ENCODE results near the gene SARDH. TPM values are rescaled to one million over a fixed set of nuclear protein-coding genes. Genes with fewer than 3 reads are reported as not detected.

Gene SARDH
- polyA plus RNA-seq, 2 donors = 0.20 TPM

GRCh38 chr9:133715866-133716563 lies 22.1 kb downstream of the SARDH start:
- Histone ChIP-seq H3K4me3 (ENCODE audit: low read depth in 1 of 2, low read length in 2 of 2) (no peak overlapping the region), H3K4me1 (ENCODE audit: control insufficient read depth in 2 of 2, insufficient read depth in 2 of 2, low read length in 1 of 2) (no peaks in the 10 kb centered on the region), H3K27ac (ENCODE audit: low read depth in 2 of 2, low read length in 1 of 2) (no peak overlapping the region), H3K9me3 (ENCODE audit: control insufficient read depth in 2 of 2, insufficient read depth in 1 of 2, low read depth in 1 of 2, low read length in 1 of 2) (no peaks in the 10 kb centered on the region), H3K36me3 (ENCODE audit: control insufficient read depth in 2 of 2, insufficient read depth in 2 of 2, low read length in 1 of 2) (no peaks in the 10 kb centered on the region), H3K27me3 (ENCODE audit: control insufficient read depth in 1 of 2, insufficient read depth in 2 of 2, low read length in 2 of 2) (no peaks in the 10 kb centered on the region)
- 57 to 66% methylated on average over 21 of the region's 21 CpGs for WGBS, 2 donors

- no peak overlapping the region for H3K4me3 ChIP-seq (ENCODE audit: low read depth in 1 of 2, low read length in 2 of 2)
- 70 to 73% methylated on average over 23 of the region's 23 CpGs for WGBS, 2 donors
- no peaks in the 10 kb centered on the region for H3K9me3 ChIP-seq (ENCODE audit: control insufficient read depth in 2 of 2, insufficient read depth in 1 of 2, low read depth in 1 of 2, low read length in 1 of 2)
- H3K27ac ChIP-seq (ENCODE audit: low read depth in 2 of 2, low read length in 1 of 2) = no peak overlapping the region
- no peaks in the 10 kb centered on the region for H3K36me3 ChIP-seq (ENCODE audit: control insufficient read depth in 2 of 2, insufficient read depth in 2 of 2, low read length in 1 of 2)
- no peaks in the 10 kb centered on the region for H3K4me1 ChIP-seq (ENCODE audit: control insufficient read depth in 2 of 2, insufficient read depth in 2 of 2, low read length in 1 of 2)
- H3K27me3 ChIP-seq (ENCODE audit: control insufficient read depth in 1 of 2, insufficient read depth in 2 of 2, low read length in 2 of 2) = no peaks in the 10 kb centered on the region
Measured at GRCh38 chr9:133715295-133715865, 22.8 kb downstream of the SARDH start.

GRCh38 chr9:133714606-133715294 lies 23.4 kb downstream of the SARDH start:
- WGBS, 2 donors = 78 to 79% methylated on average over 15 of the region's 15 CpGs

GRCh38 chr9:133713960-133714495 lies 24.1 kb downstream of the SARDH start:
- no peaks in the 10 kb centered on the region for H3K36me3 ChIP-seq (ENCODE audit: control insufficient read depth in 2 of 2, insufficient read depth in 2 of 2, low read length in 1 of 2)
- no peaks in the 10 kb centered on the region for H3K9me3 ChIP-seq (ENCODE audit: control insufficient read depth in 2 of 2, insufficient read depth in 1 of 2, low read depth in 1 of 2, low read length in 1 of 2)
- no peaks in the 10 kb centered on the region for H3K27me3 ChIP-seq (ENCODE audit: control insufficient read depth in 1 of 2, insufficient read depth in 2 of 2, low read length in 2 of 2)
- no peak overlapping the region for H3K4me3 ChIP-seq (ENCODE audit: low read depth in 1 of 2, low read length in 2 of 2)
- no peak overlapping the region for H3K27ac ChIP-seq (ENCODE audit: low read depth in 2 of 2, low read length in 1 of 2)
- H3K4me1 ChIP-seq (ENCODE audit: control insufficient read depth in 2 of 2, insufficient read depth in 2 of 2, low read length in 1 of 2) = no peaks in the 10 kb centered on the region
- WGBS, 2 donors = 87% methylated on average over 18 of the region's 18 CpGs

More at GRCh38 chr9:133714606-133715294, 23.4 kb downstream of the SARDH start:
- H3K36me3 ChIP-seq (ENCODE audit: control insufficient read depth in 2 of 2, insufficient read depth in 2 of 2, low read length in 1 of 2) = no peaks in the 10 kb centered on the region
- H3K4me3 ChIP-seq (ENCODE audit: low read depth in 1 of 2, low read length in 2 of 2) = no peak overlapping the region
- no peaks in the 10 kb centered on the region for H3K9me3 ChIP-seq (ENCODE audit: control insufficient read depth in 2 of 2, insufficient read depth in 1 of 2, low read depth in 1 of 2, low read length in 1 of 2)
- H3K4me1 ChIP-seq (ENCODE audit: control insufficient read depth in 2 of 2, insufficient read depth in 2 of 2, low read length in 1 of 2) = no peaks in the 10 kb centered on the region
- no peaks in the 10 kb centered on the region for H3K27me3 ChIP-seq (ENCODE audit: control insufficient read depth in 1 of 2, insufficient read depth in 2 of 2, low read length in 2 of 2)
- H3K27ac ChIP-seq (ENCODE audit: low read depth in 2 of 2, low read length in 1 of 2) = peak overlapping the region in 1 of 2 donors; percentile 13

- 74 to 76% methylated on average over 25 of the region's 25 CpGs for WGBS, 2 donors
- no peaks in the 10 kb centered on the region for H3K27me3 ChIP-seq (ENCODE audit: control insufficient read depth in 1 of 2, insufficient read depth in 2 of 2, low read length in 2 of 2)
- H3K4me3 ChIP-seq (ENCODE audit: low read depth in 1 of 2, low read length in 2 of 2) = no peak overlapping the region
- no peaks in the 10 kb centered on the region for H3K4me1 ChIP-seq (ENCODE audit: control insufficient read depth in 2 of 2, insufficient read depth in 2 of 2, low read length in 1 of 2)
- H3K9me3 ChIP-seq (ENCODE audit: control insufficient read depth in 2 of 2, insufficient read depth in 1 of 2, low read depth in 1 of 2, low read length in 1 of 2) = no peaks in the 10 kb centered on the region
- H3K36me3 ChIP-seq (ENCODE audit: control insufficient read depth in 2 of 2, insufficient read depth in 2 of 2, low read length in 1 of 2) = no peaks in the 10 kb centered on the region
- no peak overlapping the region for H3K27ac ChIP-seq (ENCODE audit: low read depth in 2 of 2, low read length in 1 of 2)
Measured at GRCh38 chr9:133713150-133713959, 24.8 kb downstream of the SARDH start.

- no peak overlapping the region for H3K4me3 ChIP-seq (ENCODE audit: low read depth in 1 of 2, low read length in 2 of 2)
- H3K27ac ChIP-seq (ENCODE audit: low read depth in 2 of 2, low read length in 1 of 2) = no peak overlapping the region
- no peaks in the 10 kb centered on the region for H3K27me3 ChIP-seq (ENCODE audit: control insufficient read depth in 1 of 2, insufficient read depth in 2 of 2, low read length in 2 of 2)
- H3K36me3 ChIP-seq (ENCODE audit: control insufficient read depth in 2 of 2, insufficient read depth in 2 of 2, low read length in 1 of 2) = no peaks in the 10 kb centered on the region
- H3K9me3 ChIP-seq (ENCODE audit: control insufficient read depth in 2 of 2, insufficient read depth in 1 of 2, low read depth in 1 of 2, low read length in 1 of 2) = no peaks in the 10 kb centered on the region
- WGBS, 2 donors = 84 to 91% methylated on average over 22 of the region's 22 CpGs
- H3K4me1 ChIP-seq (ENCODE audit: control insufficient read depth in 2 of 2, insufficient read depth in 2 of 2, low read length in 1 of 2) = no peaks in the 10 kb centered on the region
Measured at GRCh38 chr9:133712221-133713100, 25.7 kb downstream of the SARDH start.

- Histone ChIP-seq H3K27ac (ENCODE audit: low read depth in 2 of 2, low read length in 1 of 2) (no peak overlapping the region), H3K9me3 (ENCODE audit: control insufficient read depth in 2 of 2, insufficient read depth in 1 of 2, low read depth in 1 of 2, low read length in 1 of 2) (no peaks in the 10 kb centered on the region), H3K36me3 (ENCODE audit: control insufficient read depth in 2 of 2, insufficient read depth in 2 of 2, low read length in 1 of 2) (no peaks in the 10 kb centered on the region), H3K4me3 (ENCODE audit: low read depth in 1 of 2, low read length in 2 of 2) (no peak overlapping the region), H3K4me1 (ENCODE audit: control insufficient read depth in 2 of 2, insufficient read depth in 2 of 2, low read length in 1 of 2) (no peaks in the 10 kb centered on the region), H3K27me3 (ENCODE audit: control insufficient read depth in 1 of 2, insufficient read depth in 2 of 2, low read length in 2 of 2) (no peaks in the 10 kb centered on the region)
- WGBS, 2 donors = 81 to 82% methylated on average over 31 to 32 of the region's 32 CpGs
Measured at GRCh38 chr9:133711428-133712220, 26.5 kb downstream of the SARDH start.

GRCh38 chr9:133710661-133711427 lies 27.3 kb downstream of the SARDH start:
- no peak overlapping the region for H3K27ac ChIP-seq (ENCODE audit: low read depth in 2 of 2, low read length in 1 of 2)
- no peaks in the 10 kb centered on the region for H3K4me1 ChIP-seq (ENCODE audit: control insufficient read depth in 2 of 2, insufficient read depth in 2 of 2, low read length in 1 of 2)
- WGBS, 2 donors = 78 to 79% methylated on average over 16 of the region's 16 CpGs

More at GRCh38 chr9:133710661-133711427, 27.3 kb downstream of the SARDH start:
- no peaks in the 10 kb centered on the region for H3K9me3 ChIP-seq (ENCODE audit: control insufficient read depth in 2 of 2, insufficient read depth in 1 of 2, low read depth in 1 of 2, low read length in 1 of 2)
- H3K4me3 ChIP-seq (ENCODE audit: low read depth in 1 of 2, low read length in 2 of 2) = no peak overlapping the region
- no peaks in the 10 kb centered on the region for H3K36me3 ChIP-seq (ENCODE audit: control insufficient read depth in 2 of 2, insufficient read depth in 2 of 2, low read length in 1 of 2)
- H3K27me3 ChIP-seq (ENCODE audit: control insufficient read depth in 1 of 2, insufficient read depth in 2 of 2, low read length in 2 of 2) = no peaks in the 10 kb centered on the region
